Left ventricle myocardium superior (tissue), 1 donor: ENCODE measurements around the gene ZNF790. TPM values are rescaled to one million over a fixed set of nuclear protein-coding genes. Genes with fewer than 3 reads are reported as not detected.
"Not testable (repeated sequence)": the region's sequence is repeated elsewhere in the genome, so short reads cannot be mapped to it uniquely, and the experiment has no call there.

Experiments
- ATAC-seq: fragments of 200-7000 bp; cut with Tn5 transposase; one replicate; pipeline ENCODE4 v1.9.1; 2020; ENCODE audit warnings: mild to moderate bottlenecking, moderate library complexity
- DNase-seq: peaks from one replicate; pipeline ENCODE4 v3.0.0-alpha.2; 2020
- intact Hi-C: fragments of 100-400 bp; cut with micrococcal nuclease; formaldehyde crosslinking; loops from one replicate; pipeline ENCODE4 v1.11.0; 2022
- long read RNA-seq: library from polyadenylated mRNA; unstranded; transcript quantifications from one replicate; pipeline ENCODE4 v2.0.0, GENCODE V29; 2021
- total RNA-seq: library from RNA; stranded (reverse); fragmentation: NEBNext Ultra II Directional; extraction: Animal tissue kit (Norgen Biotek cat#: 25700); gene quantifications from one replicate; pipeline ENCODE4 v1.2.1, GENCODE V29; 2021
- donor health status: DM: no; HTN: yes; CAD: no; lungs with severe emphysema.

ZNF790 gene
- 10.8 TPM for total RNA-seq
- long read RNA-seq, transcript ZNF790-201 (5 exons, 3,037 nt), result major isoform, 5 of 10 reads
- long read RNA-seq, partial matches to known transcripts, result 0 of 10 reads
- long read RNA-seq, other reads (novel, unspliced or antisense), result 3 of 10 reads

DNA sequence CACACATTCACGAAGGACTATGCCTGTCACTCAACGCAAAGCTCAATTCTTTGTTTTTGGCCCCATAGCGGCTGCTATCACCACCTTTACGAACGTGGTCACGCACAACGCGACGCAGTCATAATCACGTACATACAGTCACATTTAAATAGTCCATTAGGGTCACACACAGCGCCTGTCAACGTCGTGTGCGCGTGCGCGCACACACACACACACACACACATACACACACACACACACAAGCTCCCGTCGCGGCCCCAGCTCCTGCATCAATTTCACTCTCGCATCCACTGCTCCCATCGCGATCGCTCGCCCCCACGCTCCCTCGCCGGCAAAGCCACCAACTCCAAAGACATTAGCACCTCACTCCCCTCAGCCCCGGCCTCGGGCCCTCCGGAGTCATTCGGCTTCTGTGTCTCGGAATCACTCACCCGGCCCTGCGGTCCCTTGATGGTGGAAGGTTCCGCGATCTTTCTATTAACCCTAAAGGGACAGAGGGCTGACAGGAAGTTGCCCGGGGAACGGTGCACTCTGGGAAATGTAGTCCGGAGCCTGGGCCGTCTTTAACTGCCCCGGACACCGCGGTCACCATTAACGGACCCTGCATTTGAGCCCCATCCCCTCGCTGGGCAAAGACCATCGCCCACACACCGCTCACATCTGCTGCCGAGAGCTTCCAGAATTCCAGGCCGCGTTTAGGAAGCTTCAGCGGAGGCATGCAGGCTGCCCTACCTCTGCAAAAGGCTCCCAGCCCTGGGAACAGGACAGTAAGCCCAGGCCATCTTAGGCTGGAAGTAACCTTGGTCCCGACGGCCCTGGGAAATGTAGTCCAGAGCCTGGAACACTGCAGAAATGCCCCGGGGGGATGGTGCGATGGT is at the start of gene ZNF790:
Gene ZNF790 (minus strand): TSS at position 482 of the 878 bp plus-strand sequence. CDS start 12,768 bp downstream, outside the sequence.
- ATAC-seq (peak; percentile 98), DNase-seq (peak; percentile 90)
- intact Hi-C loops, result no loop called here

DNA sequence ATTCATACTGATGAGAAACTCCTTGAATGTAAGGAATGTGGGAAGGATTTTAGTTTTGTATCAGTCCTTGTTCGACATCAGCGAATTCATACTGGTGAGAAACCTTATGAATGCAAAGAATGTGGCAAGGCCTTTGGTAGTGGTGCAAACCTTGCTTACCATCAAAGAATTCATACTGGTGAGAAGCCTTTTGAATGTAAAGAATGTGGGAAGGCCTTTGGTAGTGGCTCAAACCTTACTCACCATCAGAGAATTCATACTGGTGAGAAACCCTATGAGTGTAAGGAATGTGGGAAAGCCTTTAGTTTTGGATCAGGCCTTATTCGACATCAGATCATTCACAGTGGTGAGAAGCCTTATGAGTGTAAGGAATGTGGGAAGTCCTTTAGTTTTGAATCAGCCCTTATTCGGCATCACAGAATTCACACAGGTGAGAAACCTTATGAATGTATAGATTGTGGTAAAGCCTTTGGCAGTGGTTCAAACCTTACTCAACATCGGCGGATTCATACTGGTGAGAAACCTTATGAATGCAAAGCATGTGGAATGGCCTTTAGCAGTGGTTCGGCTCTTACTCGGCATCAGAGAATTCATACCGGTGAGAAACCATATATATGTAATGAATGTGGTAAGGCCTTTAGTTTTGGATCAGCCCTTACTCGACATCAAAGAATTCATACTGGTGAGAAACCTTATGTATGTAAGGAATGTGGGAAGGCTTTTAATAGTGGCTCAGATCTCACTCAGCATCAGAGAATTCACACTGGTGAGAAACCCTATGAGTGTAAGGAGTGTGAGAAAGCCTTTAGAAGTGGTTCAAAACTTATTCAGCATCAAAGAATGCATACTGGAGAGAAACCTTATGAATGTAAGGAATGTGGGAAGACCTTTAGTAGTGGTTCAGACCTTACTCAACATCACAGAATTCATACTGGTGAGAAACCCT is 39.1 kb upstream of the ZNF790 start:
- intact Hi-C loops, result no loop called here
- no peak for DNase-seq
- no peak for ATAC-seq

DNA sequence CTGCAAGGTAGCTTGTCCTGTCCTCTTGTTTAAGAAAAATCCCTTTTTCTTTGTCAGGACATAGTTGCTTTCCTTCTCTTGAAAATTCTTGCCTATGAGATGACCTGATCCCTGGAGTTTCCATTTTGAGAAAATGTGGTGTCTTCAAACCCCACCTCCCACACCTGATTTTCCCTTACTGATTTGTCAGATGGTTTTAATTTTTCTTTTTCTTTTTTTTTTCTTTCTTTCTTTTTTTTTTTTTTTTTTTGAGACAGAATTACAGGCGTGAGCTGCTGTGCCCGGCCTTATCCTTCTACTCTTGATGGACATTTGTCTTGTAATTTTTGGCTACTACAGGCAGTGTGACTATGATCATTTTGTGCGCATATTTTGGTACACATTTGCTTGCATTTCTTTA is 13.7 kb upstream of the ZNF790 start:
- no peak for DNase-seq
- intact Hi-C loops, result no loop called here
- ATAC-seq, result no peak

DNA sequence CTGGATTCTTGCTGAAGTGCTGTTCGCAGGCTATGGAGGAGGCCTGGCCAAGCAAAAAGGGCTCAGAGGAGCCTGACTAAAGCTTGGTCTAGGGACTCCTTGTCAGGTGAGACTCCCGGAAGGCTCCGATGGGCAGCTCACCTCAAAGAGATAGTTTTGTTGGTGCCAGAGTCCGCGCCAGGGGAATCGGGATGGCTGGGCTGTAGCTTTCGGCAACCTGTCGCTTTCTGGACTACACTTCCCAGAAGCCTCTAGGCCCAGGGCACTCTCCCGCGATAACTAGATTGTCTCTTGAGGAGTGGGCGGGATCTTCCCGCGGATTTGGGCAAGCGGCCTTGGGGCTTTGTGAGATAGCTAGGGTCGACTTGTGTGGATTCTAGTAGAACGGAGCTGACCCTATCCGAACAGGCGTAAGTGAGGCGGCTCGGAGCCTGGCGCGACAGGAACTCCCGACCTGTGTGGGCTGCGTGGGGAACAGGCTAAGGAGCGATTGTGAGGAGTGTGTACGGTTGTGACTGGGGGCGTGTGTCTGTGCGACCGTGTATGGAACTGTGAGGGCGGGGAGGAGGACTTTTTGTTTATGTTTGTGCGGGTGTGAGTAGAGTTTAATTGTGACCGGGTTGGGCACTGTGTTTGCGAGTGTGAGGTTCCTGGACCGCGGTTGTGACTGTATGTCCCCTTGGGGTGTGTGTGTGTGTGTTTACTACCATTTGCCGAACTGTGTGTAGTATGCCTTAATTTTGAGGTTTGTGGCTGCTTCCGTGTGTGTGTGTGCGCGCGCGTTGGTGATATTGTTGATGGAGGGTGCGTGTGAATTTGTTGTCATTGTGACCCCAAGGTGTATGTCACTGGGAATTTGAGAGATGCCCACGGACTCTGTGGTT is 12.6 kb upstream of the ZNF790 start, which contains the start of gene ZNF345:
Gene ZNF345 (plus strand): TSS at position 318 of the 884 bp plus-strand sequence. CDS start 25,955 bp downstream, outside the sequence.
- DNase-seq (peak; percentile 92), ATAC-seq (peak; percentile 96)
- intact Hi-C loops, result no loop called here

DNA sequence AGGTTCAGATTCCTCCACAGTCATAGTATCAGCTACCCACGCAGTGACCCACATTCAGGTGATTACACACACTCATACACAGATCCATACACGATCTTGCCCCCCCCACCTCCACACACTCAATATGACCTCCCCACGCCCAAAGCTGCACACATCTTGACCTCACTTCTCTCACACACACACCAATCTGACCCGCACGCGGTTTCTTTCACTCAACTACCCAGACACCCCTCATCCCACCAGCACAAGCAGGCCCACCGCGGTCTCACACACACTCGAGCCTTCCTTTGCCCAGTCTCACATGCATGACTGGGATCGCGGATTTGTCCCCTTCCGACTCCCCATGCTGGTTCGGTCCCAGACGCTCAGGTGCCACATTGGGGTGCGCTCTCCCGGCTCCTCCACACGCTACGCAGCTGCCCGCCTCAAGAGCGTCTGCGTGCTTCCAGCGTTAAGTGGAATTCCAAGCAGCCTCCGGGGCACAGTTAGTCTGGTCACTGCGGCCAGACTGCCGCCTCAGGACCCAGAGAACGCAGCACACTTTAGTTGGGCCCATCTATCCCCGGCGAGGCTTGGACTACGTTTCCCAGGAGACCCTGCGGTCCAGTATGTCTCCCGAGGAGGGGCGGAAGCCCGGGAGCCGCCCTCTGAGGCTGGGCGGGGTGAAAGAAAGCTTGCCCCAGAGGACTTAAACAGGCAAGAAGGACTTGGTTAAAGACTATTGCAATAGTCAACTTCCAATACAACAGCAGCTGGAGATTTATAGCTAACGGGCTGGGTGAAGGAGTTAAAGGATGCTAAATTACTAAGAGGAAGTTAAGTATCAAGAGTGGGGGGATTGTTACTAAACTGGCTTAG is 11.7 kb upstream of the ZNF790 start:
- DNase-seq (peak; percentile 94), ATAC-seq (peak; percentile 98)
- intact Hi-C loops, result no loop called here

DNA sequence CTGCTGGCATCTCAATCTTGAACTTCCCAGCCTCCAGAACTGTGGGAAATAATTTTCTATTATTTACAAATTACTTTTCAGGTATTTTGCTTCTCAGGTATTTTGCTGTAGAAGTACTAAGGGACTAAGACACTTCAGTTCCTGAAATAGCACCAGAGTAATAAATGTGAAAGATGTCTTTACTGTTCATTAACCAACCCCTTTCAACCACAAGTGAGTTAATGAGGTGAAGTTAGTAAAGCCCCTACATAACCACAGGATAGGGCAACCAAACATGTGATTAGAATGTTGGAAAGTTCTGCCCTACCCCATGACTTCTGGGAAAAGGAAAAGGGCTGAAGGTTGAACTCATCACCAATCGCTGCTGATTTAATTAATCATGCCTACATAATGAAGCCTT is 9.8 kb upstream of the ZNF790 start:
- intact Hi-C loops, result no loop called here
- no peak for ATAC-seq
- no peak for DNase-seq

DNA sequence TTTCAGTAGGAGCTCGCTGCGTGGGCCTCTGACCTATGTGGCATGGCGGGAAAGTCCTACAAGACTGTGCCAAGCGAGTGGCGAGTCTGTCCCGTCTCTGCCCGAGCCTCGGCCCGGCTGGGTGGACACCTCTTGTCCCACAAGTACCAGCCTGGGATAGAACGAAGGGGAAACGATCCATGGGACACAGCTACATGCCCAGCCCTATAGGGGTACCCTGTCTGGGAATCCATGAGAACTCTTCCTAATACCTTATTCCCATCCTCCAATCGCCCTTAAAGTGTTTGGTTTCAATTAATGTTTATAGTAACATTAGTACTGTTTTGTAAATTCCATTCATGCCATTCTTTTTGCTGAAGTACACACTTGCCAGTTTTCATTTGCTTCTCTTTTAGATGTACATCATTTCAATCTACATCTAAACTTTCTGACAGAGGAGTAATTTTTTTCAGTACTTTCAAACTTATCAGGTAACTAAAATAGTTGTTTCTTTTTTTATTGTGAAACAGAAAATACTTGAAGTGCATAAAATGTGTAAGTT is 667 bp upstream of the ZNF790 start:
- no peak for ATAC-seq
- DNase-seq, result no peak
- intact Hi-C loops, result no loop called here

DNA sequence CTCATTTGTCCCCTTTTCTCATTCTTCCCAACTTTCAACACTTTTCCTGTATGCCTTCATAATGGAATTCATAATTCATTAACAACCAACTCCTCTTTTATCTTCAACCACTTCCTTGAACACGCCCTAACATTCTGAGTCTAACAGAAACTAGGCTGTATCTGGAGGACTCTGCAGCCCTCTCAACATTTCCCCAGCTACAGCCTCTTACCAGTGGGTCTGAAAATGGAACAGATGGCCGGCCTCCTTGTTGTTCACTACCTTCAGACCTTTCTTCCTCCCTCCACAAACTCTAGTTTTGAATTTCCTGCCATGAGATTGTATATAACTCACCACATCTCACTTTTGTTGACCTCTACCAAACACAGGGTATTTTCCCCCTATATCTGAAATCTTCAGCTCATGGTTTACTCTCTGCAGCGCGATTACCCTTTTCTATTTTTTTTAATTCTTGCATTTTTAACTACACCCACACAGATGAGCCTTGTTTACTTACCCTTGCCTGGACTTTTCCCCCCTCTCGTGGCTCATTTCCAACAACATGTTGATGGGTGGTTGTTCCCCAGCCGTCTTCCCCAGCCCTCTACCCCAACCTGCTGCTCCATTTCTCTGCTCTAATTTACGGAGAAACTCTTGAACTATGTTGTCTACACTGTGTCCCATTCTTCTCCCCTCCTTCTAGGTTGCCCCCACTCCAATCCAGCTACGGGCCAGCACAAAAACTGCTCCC is 846 bp downstream of the ZNF790 start:
- DNase-seq, result no peak
- intact Hi-C loops, result no loop called here
- ATAC-seq, result peak; percentile 7

DNA sequence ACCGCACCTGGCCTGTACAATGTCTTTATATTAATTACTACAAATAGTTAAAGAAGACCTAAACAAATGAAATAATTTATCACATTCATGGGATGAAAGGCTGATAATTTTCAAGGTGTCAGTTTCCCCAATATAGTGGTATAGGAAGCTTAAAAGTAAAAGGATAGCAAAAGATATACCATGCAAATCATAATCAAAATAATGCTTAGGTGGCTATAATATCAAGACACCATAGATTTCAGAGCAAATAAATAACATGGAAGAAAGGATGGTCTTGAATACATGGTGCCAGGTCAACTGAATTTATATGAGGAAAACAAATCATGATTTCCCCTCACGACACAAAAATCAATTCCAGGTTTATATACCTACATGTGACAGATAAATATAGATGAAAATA is 4.8 kb downstream of the ZNF790 start:
- no peak for ATAC-seq
- no peak for DNase-seq
- intact Hi-C loops, result no loop called here

DNA sequence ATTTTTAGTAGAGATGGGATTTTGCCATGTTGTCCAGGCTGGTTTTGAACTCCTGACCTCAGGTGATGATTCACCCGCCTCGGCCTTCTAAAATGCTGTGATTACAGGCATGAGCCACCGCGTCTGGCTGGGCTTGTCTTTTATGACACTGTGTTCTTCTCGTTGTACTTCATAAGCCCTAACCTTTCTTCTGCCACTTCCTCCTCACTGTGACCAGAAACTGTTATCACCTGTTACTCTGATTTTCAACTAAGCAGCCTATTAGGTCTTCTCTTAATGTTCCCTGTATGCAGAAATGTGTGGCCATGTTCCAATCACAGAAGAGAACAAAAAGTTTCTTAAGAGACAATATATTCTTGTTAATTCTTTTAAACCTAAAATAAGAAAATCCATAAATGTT is 16.4 kb downstream of the ZNF790 start:
- intact Hi-C loops, result no loop called here
- ATAC-seq (no peak), DNase-seq (no peak)

DNA sequence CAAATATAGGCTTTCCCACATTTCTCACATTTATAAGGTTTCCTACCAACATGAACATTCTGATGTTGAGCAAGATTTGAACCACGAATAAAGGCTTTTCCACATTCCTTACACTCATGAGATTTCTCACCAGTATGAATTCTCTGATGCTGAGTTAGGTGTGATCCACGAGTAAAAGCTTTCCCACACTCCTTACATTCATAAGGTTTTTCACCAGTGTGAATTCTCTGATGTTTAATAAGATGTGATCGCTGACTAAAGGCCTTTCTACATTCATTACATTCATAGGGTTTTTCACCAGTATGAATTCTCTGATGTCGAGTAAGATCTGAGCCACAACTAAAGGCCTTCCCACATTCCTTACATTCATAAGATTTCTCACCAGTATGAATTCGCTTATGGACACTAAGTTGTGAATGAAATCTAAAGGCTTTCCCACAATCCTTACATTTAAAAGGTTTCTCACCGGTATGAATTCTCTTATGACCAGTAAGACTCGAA is 19.0 kb downstream of the ZNF790 start:
- intact Hi-C loops, result no loop called here
- DNase-seq (no peak), ATAC-seq (no peak)

DNA sequence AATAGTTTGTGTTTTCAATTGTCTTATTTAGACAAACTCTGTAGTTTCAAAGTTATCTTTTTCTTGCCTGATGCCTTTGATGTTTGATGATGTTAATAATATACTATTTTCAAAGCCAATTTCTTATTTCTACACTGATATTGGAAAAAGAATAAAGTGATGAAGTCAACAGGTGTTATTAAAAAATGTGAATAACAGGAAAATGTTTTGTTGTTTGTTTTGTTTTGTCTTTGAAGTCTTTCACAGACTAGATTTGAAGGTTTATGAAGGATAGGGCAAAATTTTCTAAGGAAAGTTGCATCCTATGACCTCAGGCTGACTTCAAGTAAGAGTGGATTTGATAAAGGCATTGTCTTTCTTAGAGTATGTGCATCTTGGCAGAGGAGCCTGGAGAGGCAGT is 31.2 kb downstream of the ZNF790 start:
- DNase-seq (no peak), ATAC-seq (no peak)
- intact Hi-C loops, result no loop called here

DNA sequence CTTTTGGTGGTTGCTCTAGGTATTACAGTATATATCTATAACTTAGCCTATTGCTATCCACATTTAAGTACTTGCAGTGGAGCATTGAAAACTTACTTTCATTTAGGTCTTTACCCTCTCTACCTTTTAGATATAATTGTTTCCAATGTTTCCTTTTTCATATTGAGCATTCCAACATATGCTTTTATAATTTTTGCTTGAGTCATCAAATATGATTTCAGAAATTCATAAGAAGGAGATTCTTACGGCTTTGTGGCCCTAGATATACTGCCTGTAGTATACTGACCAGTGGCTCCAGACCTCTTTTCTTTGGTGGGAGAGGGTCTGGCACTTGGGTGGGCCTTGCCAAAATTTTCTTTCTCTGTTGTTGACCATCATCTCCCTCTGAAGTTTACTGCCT is 32.8 kb downstream of the ZNF790 start:
- ATAC-seq (no peak), DNase-seq (no peak)
- intact Hi-C loops, result no loop called here

DNA sequence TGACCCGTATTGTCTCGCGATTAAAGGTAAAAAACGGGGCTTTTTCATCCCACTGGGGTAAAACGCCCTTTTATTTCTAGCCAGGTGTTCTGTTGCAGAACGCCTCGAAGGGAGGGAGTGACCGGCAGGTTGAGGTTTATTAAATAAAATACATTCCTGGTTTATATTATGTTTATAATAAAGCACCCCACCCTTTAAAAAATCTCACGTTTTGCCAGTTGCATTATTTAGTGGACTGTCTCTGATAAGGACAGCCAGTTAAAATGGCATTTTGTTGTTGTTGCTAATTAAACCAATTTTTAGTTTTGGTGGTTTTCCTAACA is 40.4 kb downstream of the ZNF790 start:
- DNase-seq (no peak), ATAC-seq (no peak)
- intact Hi-C loops, result no loop called here

DNA sequence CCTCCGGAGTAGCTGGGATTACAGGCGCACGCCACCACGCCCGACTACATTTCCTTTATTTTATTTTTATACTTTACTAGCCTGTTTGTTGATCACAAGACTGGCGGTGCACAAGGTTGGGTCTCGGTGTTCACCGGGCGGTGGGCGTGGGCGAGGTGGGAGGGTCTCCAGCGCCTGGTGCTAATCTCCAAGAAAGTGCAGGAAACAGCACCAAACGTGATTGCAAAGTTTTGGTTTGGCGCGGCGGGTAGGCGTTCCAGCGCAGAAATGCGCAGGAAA is 41.5 kb downstream of the ZNF790 start:
- intact Hi-C loops, result no loop called here
- ATAC-seq (no peak), DNase-seq (no peak)

DNA sequence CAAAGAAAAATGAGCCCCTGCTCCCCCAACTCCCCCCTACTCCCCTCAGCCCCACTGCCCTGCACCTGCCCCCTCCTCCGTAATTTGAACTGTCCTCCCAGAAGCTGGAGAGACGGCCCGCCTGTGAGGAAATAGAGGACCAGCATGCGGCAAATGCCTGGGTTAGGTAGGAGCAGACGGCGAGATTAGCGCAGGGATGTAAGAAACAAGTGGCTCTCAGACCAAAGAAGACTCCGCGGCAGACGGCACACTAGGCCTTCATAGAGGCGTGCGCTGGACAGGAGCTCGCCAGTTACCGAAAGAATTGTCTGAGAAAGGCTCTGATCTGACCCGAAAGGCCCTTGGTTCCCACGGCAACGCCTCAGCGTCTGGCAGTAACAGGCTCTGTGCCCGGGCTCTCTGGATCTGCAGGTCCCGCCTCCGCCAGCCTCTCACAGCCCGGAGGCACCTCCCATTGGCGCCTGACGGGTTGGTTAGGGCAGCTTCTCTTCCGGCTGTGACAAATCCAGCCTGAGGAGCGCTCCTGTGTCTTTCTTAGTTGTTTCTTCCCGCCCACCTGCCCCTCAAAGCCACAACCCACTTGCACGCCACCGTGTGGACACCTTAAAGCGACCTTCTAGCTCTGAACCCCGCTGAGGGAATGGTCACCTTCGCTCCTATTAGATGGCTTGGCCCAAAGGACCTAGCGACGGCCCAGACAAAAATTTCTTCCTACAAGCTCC is 46.6 kb downstream of the ZNF790 start:
- intact Hi-C loops, result not testable (repeated sequence)
- ATAC-seq, result peak; percentile 100
- DNase-seq, result peak; percentile 56

DNA sequence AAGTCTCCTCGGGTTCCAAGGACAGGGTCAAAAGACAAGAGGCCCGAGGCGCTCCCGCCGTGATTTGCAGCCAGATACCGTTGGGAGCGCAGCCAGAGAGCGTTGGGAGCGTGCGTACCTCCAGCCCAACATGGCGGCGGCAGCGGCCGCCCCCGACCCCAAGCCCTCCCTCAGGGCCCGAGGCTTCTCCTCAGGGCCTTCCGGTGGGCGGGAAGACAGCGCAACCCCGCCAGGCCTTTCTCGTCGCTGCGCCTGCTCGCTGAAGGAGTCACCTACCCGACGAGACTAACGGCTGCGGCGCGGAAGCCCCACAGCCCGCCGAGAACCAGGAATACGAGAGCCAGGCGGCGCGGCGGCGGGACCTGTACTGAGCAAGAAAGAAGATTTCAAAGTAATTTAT is 62.4 kb downstream of the ZNF790 start:
- DNase-seq, result peak; percentile 59
- ATAC-seq, result no peak

More for the DNA sequence above, 62.4 kb downstream of the ZNF790 start:
- intact Hi-C loops, result no loop called here
